ENCODE data around the gene OR2B6. TPM values are rescaled to one million over a fixed set of nuclear protein-coding genes. Genes with fewer than 3 reads are reported as not detected.

OR2B6 gene
- total RNA-seq, 1 experiment from 2014 or later = not detected

DNA sequence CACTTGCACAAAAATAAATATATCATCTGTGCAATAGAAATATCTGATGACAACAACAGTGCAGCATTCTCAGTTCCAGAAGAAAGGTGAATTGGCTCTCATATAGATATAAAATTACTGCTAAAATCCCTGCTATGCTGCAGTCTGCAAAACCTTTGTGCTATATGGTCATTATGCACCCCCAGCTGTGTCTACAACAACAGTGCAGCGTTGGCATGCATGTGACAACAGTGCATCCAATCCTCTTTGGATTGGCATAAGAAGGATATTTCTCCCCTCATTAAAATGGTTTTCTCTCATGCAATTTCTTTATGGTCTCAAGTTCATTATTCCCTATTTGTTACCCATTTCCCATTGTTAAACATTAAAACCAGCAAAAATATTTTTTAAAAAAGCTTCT is 23.1 kb downstream of the OR2B6 start:
- Mint-ChIP-seq H3K4me3 (ENCODE audit: unreplicated experiment) (no peak overlapping the region), H3K27ac (ENCODE audit: unreplicated experiment) (no peak overlapping the region), H3K36me3 (ENCODE audit: insufficient read depth, unreplicated experiment) (no peaks in the 10 kb centered on the region), H3K27me3 (ENCODE audit: insufficient read depth, unreplicated experiment) (peaks cover 10% of the 10 kb centered on the region), H3K9me3 (ENCODE audit: unreplicated experiment) (no peaks in the 10 kb centered on the region), H3K4me1 (ENCODE audit: low read depth, unreplicated experiment) (no peaks in the 10 kb centered on the region)
- intact Hi-C loops (cut with micrococcal nuclease; ENCODE audit: unreplicated experiment) = no loop called here
- no peak for DNase-seq
- no peaks in the 10 kb centered on the region for H3K27me3 ChIP-seq (replicated peaks; ENCODE audit: control insufficient read depth, insufficient read depth, low read length)
- no peaks in the 10 kb centered on the region for H3K4me1 ChIP-seq
- ChIA-PET CTCF (no interaction called here), POLR2A (no interaction called here)
- H3K4me3 ChIP-seq (ENCODE audit: low read depth, low read length) = no peak overlapping the region
- TF ChIP-seq, protein P1, sequence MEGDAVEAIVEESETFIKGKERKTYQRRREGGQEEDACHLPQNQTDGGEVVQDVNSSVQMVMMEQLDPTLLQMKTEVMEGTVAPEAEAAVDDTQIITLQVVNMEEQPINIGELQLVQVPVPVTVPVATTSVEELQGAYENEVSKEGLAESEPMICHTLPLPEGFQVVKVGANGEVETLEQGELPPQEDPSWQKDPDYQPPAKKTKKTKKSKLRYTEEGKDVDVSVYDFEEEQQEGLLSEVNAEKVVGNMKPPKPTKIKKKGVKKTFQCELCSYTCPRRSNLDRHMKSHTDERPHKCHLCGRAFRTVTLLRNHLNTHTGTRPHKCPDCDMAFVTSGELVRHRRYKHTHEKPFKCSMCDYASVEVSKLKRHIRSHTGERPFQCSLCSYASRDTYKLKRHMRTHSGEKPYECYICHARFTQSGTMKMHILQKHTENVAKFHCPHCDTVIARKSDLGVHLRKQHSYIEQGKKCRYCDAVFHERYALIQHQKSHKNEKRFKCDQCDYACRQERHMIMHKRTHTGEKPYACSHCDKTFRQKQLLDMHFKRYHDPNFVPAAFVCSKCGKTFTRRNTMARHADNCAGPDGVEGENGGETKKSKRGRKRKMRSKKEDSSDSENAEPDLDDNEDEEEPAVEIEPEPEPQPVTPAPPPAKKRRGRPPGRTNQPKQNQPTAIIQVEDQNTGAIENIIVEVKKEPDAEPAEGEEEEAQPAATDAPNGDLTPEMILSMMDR (IDR thresholded peaks at IDR 0.05; ENCODE audit: insufficient read depth in 1 of 2, low read depth in 1 of 2, low read length in 1 of 2, severe bottlenecking in 1 of 2, unreplicated experiment in 1 of 2) = no peak
- no TSS peak for BruUV-seq (replicated peaks)
- no peaks in the 10 kb centered on the region for H3K9me3 ChIP-seq
- no peaks in the 10 kb centered on the region for H3K36me3 ChIP-seq (ENCODE audit: control insufficient read depth, insufficient read depth, low read length)

DNA sequence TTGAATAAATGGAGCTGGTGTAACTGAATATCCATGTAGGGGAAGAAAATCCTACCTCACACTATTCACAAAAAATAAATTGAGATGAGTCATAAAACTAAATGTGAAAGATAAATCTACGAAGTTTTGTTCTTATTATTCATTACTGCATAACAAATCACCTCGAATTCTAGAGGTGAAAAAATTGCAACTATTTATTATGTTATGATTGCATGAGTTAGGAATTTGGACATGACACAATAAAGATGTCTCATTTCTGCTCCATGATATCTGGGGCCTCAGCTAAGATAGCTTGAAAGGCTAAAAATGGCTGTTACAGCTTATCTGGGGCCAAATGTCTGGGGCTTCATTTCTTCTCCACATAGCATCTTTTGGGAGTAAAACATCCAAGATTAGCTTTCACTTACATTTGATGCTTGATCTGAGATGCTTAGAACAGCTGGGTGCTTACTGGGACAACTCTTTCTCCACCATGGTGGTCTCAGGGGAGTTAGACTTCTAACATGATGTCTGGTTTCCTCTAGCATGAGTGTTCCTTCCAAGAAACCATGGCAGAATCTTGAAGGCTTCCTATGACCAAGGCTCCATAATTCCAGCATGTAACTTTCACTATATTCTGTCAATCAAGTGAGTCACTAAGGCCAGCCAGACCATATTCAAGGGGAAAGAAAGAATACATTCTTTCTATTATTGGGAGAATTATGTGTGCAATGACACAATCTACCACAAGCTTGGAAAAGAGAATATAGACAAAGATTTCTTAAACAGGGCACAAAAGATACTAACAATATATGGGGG is 30.1 kb downstream of the OR2B6 start:
- H3K4me3 Mint-ChIP-seq (ENCODE audit: unreplicated experiment) = no peak overlapping the region
- no peaks in the 10 kb centered on the region for H3K9me3 Mint-ChIP-seq (ENCODE audit: unreplicated experiment)
- Histone ChIP-seq H3K36me3 (ENCODE audit: control insufficient read depth, insufficient read depth, low read length) (no peaks in the 10 kb centered on the region), H3K9me3 (no peaks in the 10 kb centered on the region), H3K4me3 (ENCODE audit: low read depth, low read length) (no peak overlapping the region), H3K4me1 (peaks cover 4% of the 10 kb centered on the region; the same call in 1 of the 2 replicates), H3K27me3 (replicated peaks; ENCODE audit: control insufficient read depth, insufficient read depth, low read length) (no peaks in the 10 kb centered on the region)
- intact Hi-C loops (cut with micrococcal nuclease; ENCODE audit: unreplicated experiment) = no loop called here
- no peaks in the 10 kb centered on the region for H3K36me3 Mint-ChIP-seq (ENCODE audit: insufficient read depth, unreplicated experiment)
- peaks cover 10% of the 10 kb centered on the region for H3K27me3 Mint-ChIP-seq (ENCODE audit: insufficient read depth, unreplicated experiment)
- H3K4me1 Mint-ChIP-seq (ENCODE audit: low read depth, unreplicated experiment) = no peaks in the 10 kb centered on the region
- ChIA-PET POLR2A (no interaction called here), CTCF (no interaction called here)
- no peak overlapping the region for H3K27ac Mint-ChIP-seq (ENCODE audit: unreplicated experiment)
- DNase-seq = no peak
- BruUV-seq (replicated peaks) = no TSS peak
- TF ChIP-seq, protein P1 (IDR thresholded peaks at IDR 0.05; ENCODE audit: insufficient read depth in 1 of 2, low read depth in 1 of 2, low read length in 1 of 2, severe bottlenecking in 1 of 2, unreplicated experiment in 1 of 2) = no peak

DNA sequence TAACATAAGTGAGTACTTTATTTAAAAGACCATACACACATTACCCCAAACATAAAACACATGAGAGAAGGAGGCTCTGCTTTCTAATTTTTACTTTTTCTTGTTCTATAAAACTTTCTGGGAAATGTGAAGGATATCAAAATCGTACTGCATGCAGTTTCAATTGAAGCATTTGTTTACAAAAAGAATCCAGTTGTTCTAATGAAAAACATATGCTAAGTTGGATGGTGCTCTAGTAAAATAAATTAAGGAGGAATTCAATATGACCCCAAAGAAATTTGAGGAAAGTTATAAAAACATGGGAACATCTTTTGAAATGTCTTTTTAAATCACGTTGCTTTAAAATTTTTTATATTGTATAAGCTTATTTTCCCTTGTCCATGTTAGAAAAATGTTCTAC is 37.6 kb downstream of the OR2B6 start:
- CTCF ChIA-PET = no interaction called here
- intact Hi-C loops (cut with micrococcal nuclease; ENCODE audit: unreplicated experiment) = no loop called here

More for the DNA sequence above, 37.6 kb downstream of the OR2B6 start:
- H3K9me3 ChIP-seq = no peaks in the 10 kb centered on the region
- no peaks in the 10 kb centered on the region for H3K4me1 Mint-ChIP-seq (ENCODE audit: low read depth, unreplicated experiment)
- peaks cover 11% of the 10 kb centered on the region for H3K27me3 Mint-ChIP-seq (ENCODE audit: insufficient read depth, unreplicated experiment)
- no peaks in the 10 kb centered on the region for H3K4me1 ChIP-seq
- H3K4me3 Mint-ChIP-seq (ENCODE audit: unreplicated experiment) = no peak overlapping the region
- no peak for DNase-seq
- H3K36me3 ChIP-seq (ENCODE audit: control insufficient read depth, insufficient read depth, low read length) = no peaks in the 10 kb centered on the region
- H3K27ac Mint-ChIP-seq (ENCODE audit: unreplicated experiment) = no peak overlapping the region
- H3K36me3 Mint-ChIP-seq (ENCODE audit: insufficient read depth, unreplicated experiment) = no peaks in the 10 kb centered on the region
- POLR2A ChIA-PET = no interaction called here
- H3K27me3 ChIP-seq (replicated peaks; ENCODE audit: control insufficient read depth, insufficient read depth, low read length) = no peaks in the 10 kb centered on the region
- TF ChIP-seq, protein P1 (IDR thresholded peaks at IDR 0.05; ENCODE audit: insufficient read depth in 1 of 2, low read depth in 1 of 2, low read length in 1 of 2, severe bottlenecking in 1 of 2, unreplicated experiment in 1 of 2) = no peak
- H3K9me3 Mint-ChIP-seq (ENCODE audit: unreplicated experiment) = no peaks in the 10 kb centered on the region
- BruUV-seq (replicated peaks) = no TSS peak
- H3K4me3 ChIP-seq (ENCODE audit: low read depth, low read length) = no peak overlapping the region

All from Caco-2 (cell line).